ENCODE data around the gene MAN2A2.

Gene MAN2A2

GRCh38 chr15:90902840-90903732 lies at the start of gene MAN2A2:
Gene MAN2A2, plus strand, starts transcription at chr15:90903302. Its CDS starts 906 bp downstream, at chr15:90904208.
- DNase-seq (ENCODE audit: low read depth) = no peak

GRCh38 chr15:90855139-90855538 lies 48.0 kb upstream of the MAN2A2 start:
- no peak for DNase-seq (ENCODE audit: low read depth)

GRCh38 chr15:90857337-90857736 lies 45.8 kb upstream of the MAN2A2 start:
- no peak for DNase-seq (ENCODE audit: low read depth)

GRCh38 chr15:90857883-90858443 lies 45.1 kb upstream of the MAN2A2 start:
- no peak for DNase-seq (ENCODE audit: low read depth)

GRCh38 chr15:90859234-90860131 lies 43.6 kb upstream of the MAN2A2 start:
- no peak for DNase-seq (ENCODE audit: low read depth)

GRCh38 chr15:90860450-90860849 lies 42.7 kb upstream of the MAN2A2 start:
- no peak for DNase-seq (ENCODE audit: low read depth)

- no peak for DNase-seq (ENCODE audit: low read depth)
Observed at GRCh38 chr15:90860942-90861675, 42.0 kb upstream of the MAN2A2 start.

- no peak for DNase-seq (ENCODE audit: low read depth)
Observed at GRCh38 chr15:90862487-90862886, 40.6 kb upstream of the MAN2A2 start.

GRCh38 chr15:90862964-90863778 lies 39.9 kb upstream of the MAN2A2 start:
- no peak for DNase-seq (ENCODE audit: low read depth)

GRCh38 chr15:90863987-90864386 lies 39.1 kb upstream of the MAN2A2 start:
- DNase-seq (ENCODE audit: low read depth) = no peak

- no peak for DNase-seq (ENCODE audit: low read depth)
Observed at GRCh38 chr15:90864507-90864906, 38.6 kb upstream of the MAN2A2 start.

- DNase-seq (ENCODE audit: low read depth) = no peak
Observed at GRCh38 chr15:90865702-90866101, 37.4 kb upstream of the MAN2A2 start.

- DNase-seq (ENCODE audit: low read depth) = no peak
Observed at GRCh38 chr15:90866161-90866715, 36.9 kb upstream of the MAN2A2 start.

- DNase-seq (ENCODE audit: low read depth) = no peak
Observed at GRCh38 chr15:90866800-90867199, 36.3 kb upstream of the MAN2A2 start.

- no peak for DNase-seq (ENCODE audit: low read depth)
Observed at GRCh38 chr15:90868261-90868689, 34.8 kb upstream of the MAN2A2 start, which contains the start of gene FURIN. Gene FURIN, plus strand, starts transcription at chr15:90868588. Its CDS starts 7,153 bp downstream, at chr15:90875741.

- DNase-seq (ENCODE audit: low read depth) = no peak
Observed at GRCh38 chr15:90869140-90869541, 34.0 kb upstream of the MAN2A2 start.

GRCh38 chr15:90869601-90870353 lies 33.3 kb upstream of the MAN2A2 start:
- DNase-seq (ENCODE audit: low read depth) = no peak

GRCh38 chr15:90870354-90871138 lies 32.6 kb upstream of the MAN2A2 start:
- no peak for DNase-seq (ENCODE audit: low read depth)

Measured in GM04503 (cell line).